Gastroesophageal sphincter (tissue), 3 donors: ENCODE measurements around the gene DUSP11.

Experiments
- EP300 ChIP-seq: sonication (generic); formaldehyde crosslinking; IDR thresholded peaks from one replicate; pipeline ENCODE4 v1.6.1; 2017; ENCODE audit warnings: antibody characterized with exemption, mild to moderate bottlenecking
- POLR2A ChIP-seq, 2 donors: fragments of 450-650 bp; IDR thresholded peaks; one replicate each; pipeline ENCODE4 v1.6.1; 2017; ENCODE audit warnings: antibody characterized with exemption in 2 of 2, mild to moderate bottlenecking in 2 of 2, moderate library complexity in 1 of 2
- POLR2AphosphoS5 ChIP-seq: sonication (generic); formaldehyde crosslinking; IDR thresholded peaks from one replicate; pipeline ENCODE4 v1.6.1; 2017; ENCODE audit warnings: antibody characterized with exemption
- TF ChIP-seq, protein P1 (sequence below), 4 experiments: fragments of 200-600 bp in 2 of 4; fragments of 450-650 bp in 2 of 4; sonication (generic) in 1 of 4; IDR thresholded peaks; one replicate each; pipeline ENCODE4 v1.5.1; 2017 to 2019; ENCODE audit warnings: antibody characterized with exemption in 4 of 4, mild to moderate bottlenecking in 2 of 4, moderate library complexity in 2 of 4

DNA sequence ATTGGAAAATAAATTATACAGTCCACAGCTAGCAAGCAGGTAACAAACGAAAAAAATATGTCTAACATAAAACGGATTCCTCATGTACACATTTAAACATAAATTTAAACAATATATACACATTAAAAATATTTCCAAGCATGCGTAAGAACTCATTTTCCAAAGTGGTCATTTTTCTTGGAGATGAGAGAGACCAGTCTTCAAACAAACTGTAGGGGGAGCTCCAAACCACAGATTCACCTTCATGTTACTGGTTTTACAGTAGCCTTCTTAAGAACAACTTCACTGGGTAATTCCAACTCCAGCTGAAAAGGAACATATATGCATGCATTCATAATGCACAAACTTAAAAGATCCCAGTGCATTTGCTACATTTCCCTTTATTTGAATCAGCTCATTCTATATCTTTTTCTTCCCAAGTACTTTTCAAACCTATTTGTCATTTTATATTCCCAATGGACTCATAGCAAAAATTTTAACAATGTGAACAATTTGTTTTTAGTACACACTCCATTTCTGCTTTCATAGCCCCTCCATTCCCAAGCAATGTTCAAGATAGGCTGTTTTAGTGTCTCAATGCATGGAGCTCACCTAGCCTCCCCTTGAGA lies 44.1 kb upstream of the DUSP11 start:
- TF ChIP-seq, protein P1, sequence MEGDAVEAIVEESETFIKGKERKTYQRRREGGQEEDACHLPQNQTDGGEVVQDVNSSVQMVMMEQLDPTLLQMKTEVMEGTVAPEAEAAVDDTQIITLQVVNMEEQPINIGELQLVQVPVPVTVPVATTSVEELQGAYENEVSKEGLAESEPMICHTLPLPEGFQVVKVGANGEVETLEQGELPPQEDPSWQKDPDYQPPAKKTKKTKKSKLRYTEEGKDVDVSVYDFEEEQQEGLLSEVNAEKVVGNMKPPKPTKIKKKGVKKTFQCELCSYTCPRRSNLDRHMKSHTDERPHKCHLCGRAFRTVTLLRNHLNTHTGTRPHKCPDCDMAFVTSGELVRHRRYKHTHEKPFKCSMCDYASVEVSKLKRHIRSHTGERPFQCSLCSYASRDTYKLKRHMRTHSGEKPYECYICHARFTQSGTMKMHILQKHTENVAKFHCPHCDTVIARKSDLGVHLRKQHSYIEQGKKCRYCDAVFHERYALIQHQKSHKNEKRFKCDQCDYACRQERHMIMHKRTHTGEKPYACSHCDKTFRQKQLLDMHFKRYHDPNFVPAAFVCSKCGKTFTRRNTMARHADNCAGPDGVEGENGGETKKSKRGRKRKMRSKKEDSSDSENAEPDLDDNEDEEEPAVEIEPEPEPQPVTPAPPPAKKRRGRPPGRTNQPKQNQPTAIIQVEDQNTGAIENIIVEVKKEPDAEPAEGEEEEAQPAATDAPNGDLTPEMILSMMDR (IDR thresholded peaks at IDR 0.05) = peak; percentile 76 to 88 (median 84)
- TF ChIP-seq POLR2A (IDR thresholded peaks at IDR 0.05) (no peak), EP300 (no peak), POLR2AphosphoS5 (no peak)
